GM12878 (cell line): ENCODE results near the gene SPEG.

Experiments
- MTA3 ChIP-seq: IDR thresholded peaks from 2 replicates; pipeline ENCODE4 v1.6.1; 2012; ENCODE audit warnings: low read length, inconsistent platforms, borderline replicate concordance
- PAX5 ChIP-seq: IDR thresholded peaks from 2 replicates; pipeline ENCODE4 v1.6.1; 2011; ENCODE audit warnings: low read depth, low read length, borderline replicate concordance
- POLR2A ChIP-seq: IDR thresholded peaks from 2 replicates; pipeline ENCODE4 v1.6.1; 2011; ENCODE audit warnings: low read depth, mild to moderate bottlenecking, low read length
- SMARCA5 ChIP-seq: fragments of 450-650 bp; IDR thresholded peaks from 2 replicates; pipeline ENCODE4 v1.6.1; 2017; ENCODE audit warnings: mild to moderate bottlenecking

- TF ChIP-seq MTA3 (no peak), SMARCA5 (no peak), POLR2A (no peak), PAX5 (no peak)
Measured at GRCh38 chr2:219458996-219459395, 24.4 kb downstream of the SPEG start.
